ENCODE measurements around the gene ATG4B. TPM values are rescaled to one million over a fixed set of nuclear protein-coding genes. Genes with fewer than 3 reads are reported as not detected.
A peak's percentile ranks its signal among the peaks of the same experiment; 100 is the strongest.

Gene ATG4B
- total RNA-seq, 1 donor from 2014 or later = 80.7 TPM

DNA sequence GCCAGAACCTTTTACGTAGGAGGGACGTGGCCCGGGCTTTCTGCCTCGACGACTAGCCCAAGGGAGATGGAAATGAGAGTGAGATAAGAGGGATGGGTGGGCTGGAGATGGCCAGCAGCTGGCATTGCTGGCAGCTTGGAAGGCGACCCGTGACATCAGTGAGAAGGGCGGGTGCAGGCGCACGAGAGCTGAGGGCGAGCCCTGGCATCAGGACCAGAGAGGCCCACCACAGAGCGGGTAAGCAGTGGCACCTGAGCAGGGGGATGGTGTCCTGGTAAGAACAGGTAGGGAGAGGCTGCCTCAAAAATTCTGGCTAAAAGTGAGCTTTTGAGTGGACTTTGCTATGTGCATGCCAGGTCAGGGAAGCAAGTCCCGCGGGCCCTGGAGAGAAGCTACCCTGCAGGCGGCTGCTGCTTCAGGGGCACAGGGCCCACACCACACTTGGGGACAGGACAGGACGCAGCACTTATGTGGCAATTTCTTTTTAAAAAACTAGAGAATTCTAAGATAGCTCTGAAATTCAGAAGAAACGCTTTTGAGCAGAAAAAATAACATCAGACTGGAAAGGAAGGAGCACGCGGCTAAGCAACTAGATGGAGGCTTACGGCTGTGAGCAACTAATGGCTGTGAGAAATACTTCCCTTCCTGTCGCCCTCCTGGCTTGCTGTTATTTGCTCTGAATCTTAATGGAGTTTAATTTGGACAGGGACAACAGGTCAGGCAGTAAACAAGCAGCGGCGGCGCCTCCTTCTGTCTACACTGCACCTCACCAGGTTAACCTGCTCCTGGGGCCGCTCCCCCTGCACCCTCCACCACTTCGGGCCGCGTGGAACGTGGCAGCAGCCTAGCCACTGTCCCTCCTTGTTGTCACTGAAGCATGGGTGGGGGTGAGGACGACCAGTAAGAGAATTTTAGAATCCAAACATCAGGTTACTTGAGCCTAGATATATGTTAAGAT lies 21.0 kb upstream of the ATG4B start:
- no peak for TF ChIP-seq CTCF (IDR thresholded peaks at IDR 0.05)
- no peak for TF ChIP-seq EZH2 (IDR thresholded peaks at IDR 0.05)
- Histone ChIP-seq H3K4me2 (no peak overlapping the region), H3K9me3 (ENCODE audit: low read depth) (no peaks in the 10 kb centered on the region), H4K20me1 (ENCODE audit: low read depth) (no peaks in the 10 kb centered on the region), H3K79me2 (ENCODE audit: low read depth) (peaks cover 36% of the 10 kb centered on the region), H2AFZ (replicated peaks) (no peak overlapping the region), H3K9ac (no peak overlapping the region), H3K4me3 (no peak overlapping the region), H3K27ac (no peak overlapping the region), H3K27me3 (no peaks in the 10 kb centered on the region), H3K4me1 (peaks cover 13% of the 10 kb centered on the region), H3K36me3 (no peaks in the 10 kb centered on the region), H3F3A (ENCODE audit: low read depth) (peaks cover 4% of the 10 kb centered on the region)
- no peak overlapping the region for H3K27ac Mint-ChIP-seq
- H3K4me3 Mint-ChIP-seq = no peak overlapping the region
- peaks cover 2% of the 10 kb centered on the region for H3K9me3 Mint-ChIP-seq
- peaks cover 10% of the 10 kb centered on the region for H3K36me3 Mint-ChIP-seq
- H3K27me3 Mint-ChIP-seq (ENCODE audit: insufficient read depth, low read depth) = peaks cover 5% of the 10 kb centered on the region
- H3K4me1 Mint-ChIP-seq = peaks cover 6% of the 10 kb centered on the region
- DNase-seq (ENCODE audit: low spot score) = no peak

- Histone ChIP-seq H3K36me3 (no peaks in the 10 kb centered on the region), H2AFZ (replicated peaks) (no peak overlapping the region), H3K4me1 (peaks cover 13% of the 10 kb centered on the region), H3K27ac (no peak overlapping the region), H3K4me3 (peak overlapping the region; percentile 11), H4K20me1 (ENCODE audit: low read depth) (no peaks in the 10 kb centered on the region), H3F3A (ENCODE audit: low read depth) (peaks cover 2% of the 10 kb centered on the region), H3K9me3 (ENCODE audit: low read depth) (no peaks in the 10 kb centered on the region), H3K79me2 (ENCODE audit: low read depth) (peaks cover 46% of the 10 kb centered on the region), H3K4me2 (peak overlapping the region; percentile 58), H3K9ac (no peak overlapping the region), H3K27me3 (no peaks in the 10 kb centered on the region)
- no peak overlapping the region for H3K4me3 Mint-ChIP-seq
- H3K9me3 Mint-ChIP-seq = peaks cover 2% of the 10 kb centered on the region
- peak; percentile 30 for DNase-seq (ENCODE audit: low spot score)
- TF ChIP-seq CTCF (IDR thresholded peaks at IDR 0.05) (no peak), EZH2 (IDR thresholded peaks at IDR 0.05) (no peak), EZH2phosphoT487 (IDR thresholded peaks at IDR 0.05) (no peak)
- H3K36me3 Mint-ChIP-seq = peaks cover 13% of the 10 kb centered on the region
- peak overlapping the region; percentile 57 for H3K27ac Mint-ChIP-seq
- peaks cover 6% of the 10 kb centered on the region for H3K4me1 Mint-ChIP-seq
- peaks cover 5% of the 10 kb centered on the region for H3K27me3 Mint-ChIP-seq (ENCODE audit: insufficient read depth, low read depth)
Measured at GRCh38 chr2:241617431-241618154, 19.9 kb upstream of the ATG4B start.

DNA sequence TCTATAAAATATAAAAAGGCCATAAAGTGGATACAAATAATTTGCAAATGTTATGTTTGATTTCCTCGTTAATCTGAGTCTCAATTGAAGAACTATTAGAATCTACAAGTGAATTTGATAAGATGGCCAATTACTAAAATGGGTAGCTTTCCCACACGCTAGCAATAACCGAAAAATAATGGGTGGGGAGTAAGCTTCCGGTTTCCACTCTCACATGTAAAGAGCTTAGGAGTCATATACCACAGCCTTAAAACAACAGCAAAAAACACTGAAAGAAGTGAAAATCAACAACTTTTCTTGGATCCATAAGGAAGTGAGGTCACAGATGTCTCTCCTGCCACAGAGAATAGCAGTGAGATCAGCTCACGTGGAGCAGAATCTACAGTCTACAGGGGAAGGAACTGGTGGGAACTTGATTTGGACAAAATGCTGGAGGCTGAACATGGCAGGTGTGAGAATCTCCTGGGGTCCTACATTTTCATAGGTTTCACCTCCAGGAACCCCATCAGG lies 19.1 kb upstream of the ATG4B start:
- Histone ChIP-seq H3K27me3 (no peaks in the 10 kb centered on the region), H3F3A (ENCODE audit: low read depth) (no peaks in the 10 kb centered on the region), H3K36me3 (no peaks in the 10 kb centered on the region), H3K4me1 (peaks cover 6% of the 10 kb centered on the region), H2AFZ (replicated peaks) (no peak overlapping the region), H3K9ac (no peak overlapping the region), H4K20me1 (ENCODE audit: low read depth) (no peaks in the 10 kb centered on the region), H3K79me2 (ENCODE audit: low read depth) (peaks cover 53% of the 10 kb centered on the region), H3K9me3 (ENCODE audit: low read depth) (no peaks in the 10 kb centered on the region), H3K4me2 (no peak overlapping the region), H3K4me3 (no peak overlapping the region), H3K27ac (no peak overlapping the region)
- Mint-ChIP-seq H3K27ac (peak overlapping the region; percentile 91), H3K4me1 (peaks cover 6% of the 10 kb centered on the region), H3K9me3 (peaks cover 2% of the 10 kb centered on the region), H3K36me3 (peaks cover 13% of the 10 kb centered on the region), H3K27me3 (ENCODE audit: insufficient read depth, low read depth) (peaks cover 5% of the 10 kb centered on the region), H3K4me3 (peak overlapping the region; percentile 60)
- no peak for DNase-seq (ENCODE audit: low spot score)
- TF ChIP-seq EZH2phosphoT487 (IDR thresholded peaks at IDR 0.05) = no peak
